HG03378 (cell line): Measurements from ENCODE around the gene PRKN.

Experiments used
- ATAC-seq: cut with Tn5 transposase; IDR thresholded peaks from one replicate; pipeline ENCODE4 v1.9.1; 2021; ENCODE audit warnings: mild to moderate bottlenecking, moderate library complexity; ENCODE audit not compliant: unreplicated experiment

PRKN gene

GRCh38 chr6:162622572-162622971 lies 105.0 kb downstream of the PRKN start:
- ATAC-seq: no peak

DNA sequence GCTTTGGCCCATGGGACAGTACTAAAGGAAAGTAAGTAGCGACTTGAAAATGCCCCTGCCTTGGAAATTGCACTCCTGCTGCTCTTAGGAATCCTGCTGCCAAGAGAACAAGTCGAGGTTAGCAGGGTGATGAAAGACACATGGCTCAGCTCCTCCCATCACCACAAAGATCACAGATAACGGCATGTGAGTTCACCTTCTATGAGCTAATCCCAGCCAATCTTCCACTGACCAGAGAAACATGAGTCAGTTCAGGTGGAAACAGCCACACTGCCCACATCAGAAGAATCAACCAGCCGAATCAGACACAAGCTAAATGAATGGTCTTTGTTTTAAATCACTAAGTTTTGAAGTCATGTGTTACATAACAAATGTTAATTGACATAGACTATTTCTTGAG lies 106.3 kb downstream of the PRKN start:
- peak; percentile 53 for ATAC-seq

DNA sequence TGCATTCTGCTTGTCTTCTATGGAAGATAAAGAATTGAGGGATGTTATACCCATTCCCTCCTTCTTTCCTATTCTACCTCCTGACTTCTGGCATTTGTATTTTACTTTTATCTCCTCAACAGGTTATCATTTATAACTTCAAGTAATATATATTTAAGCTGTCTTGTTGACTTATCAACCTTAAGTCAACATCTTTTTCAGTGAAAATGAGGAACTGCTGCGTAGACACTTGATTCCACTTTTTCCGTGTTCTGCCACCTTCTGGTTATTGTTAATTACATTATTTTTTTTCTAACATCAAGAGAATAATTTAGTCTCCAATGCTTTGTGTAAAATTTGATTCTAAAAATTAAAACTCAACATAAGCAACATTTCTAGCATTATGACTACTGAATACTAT lies 107.5 kb downstream of the PRKN start:
- ATAC-seq: no peak

- ATAC-seq: no peak
Observed at GRCh38 chr6:162618448-162619002, 109.0 kb downstream of the PRKN start.

- ATAC-seq: no peak
Observed at GRCh38 chr6:162615016-162615705, 112.4 kb downstream of the PRKN start.

DNA sequence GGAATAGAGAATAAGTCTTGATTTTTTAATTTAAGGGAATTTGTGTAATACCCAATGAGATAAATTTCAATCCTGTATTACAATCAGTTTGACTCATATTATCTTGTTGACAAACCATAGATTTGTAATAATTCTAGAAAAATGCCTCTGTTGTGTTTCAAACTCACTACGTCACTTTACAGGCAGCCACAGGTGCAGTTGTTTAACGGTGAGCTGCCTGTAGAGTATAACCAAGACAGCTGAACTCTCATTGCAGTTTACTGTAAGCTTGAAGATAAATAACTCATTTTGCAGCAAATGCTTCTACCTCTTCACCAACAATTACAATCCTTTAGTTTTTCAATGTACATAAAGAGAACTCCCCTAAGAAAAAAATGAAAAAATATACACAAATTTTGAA lies 114.3 kb downstream of the PRKN start:
- no peak for ATAC-seq

- ATAC-seq: no peak
Observed at GRCh38 chr6:162612613-162613012, 115.0 kb downstream of the PRKN start.

GRCh38 chr6:162610351-162610750 lies 117.2 kb downstream of the PRKN start:
- no peak for ATAC-seq

GRCh38 chr6:162605881-162606280 lies 121.7 kb downstream of the PRKN start:
- ATAC-seq: no peak

- no peak for ATAC-seq
Observed at GRCh38 chr6:162603231-162604015, 124.1 kb downstream of the PRKN start.

- no peak for ATAC-seq
Observed at GRCh38 chr6:162602759-162603158, 124.8 kb downstream of the PRKN start.

DNA sequence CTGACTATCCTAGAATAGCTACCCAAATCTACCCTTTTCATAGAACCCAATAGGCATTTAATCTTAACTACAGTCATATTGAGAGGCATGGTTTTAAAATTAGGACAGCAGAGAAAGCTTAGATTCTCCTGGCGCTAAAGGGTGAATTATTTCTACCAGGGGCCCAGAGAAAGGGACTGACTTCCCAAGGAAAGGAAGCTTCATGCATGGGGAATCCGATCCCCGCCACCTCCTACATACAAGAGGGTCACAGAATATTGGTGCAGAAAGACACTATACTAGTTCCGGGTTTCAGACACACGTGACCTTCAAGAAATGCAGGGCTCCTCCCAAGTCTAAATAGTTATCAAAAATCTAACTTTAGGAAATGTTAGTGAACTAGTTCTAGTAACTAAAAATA lies 130.9 kb downstream of the PRKN start:
- ATAC-seq: no peak

- ATAC-seq: no peak
Observed at GRCh38 chr6:162591517-162591916, 136.0 kb downstream of the PRKN start.

DNA sequence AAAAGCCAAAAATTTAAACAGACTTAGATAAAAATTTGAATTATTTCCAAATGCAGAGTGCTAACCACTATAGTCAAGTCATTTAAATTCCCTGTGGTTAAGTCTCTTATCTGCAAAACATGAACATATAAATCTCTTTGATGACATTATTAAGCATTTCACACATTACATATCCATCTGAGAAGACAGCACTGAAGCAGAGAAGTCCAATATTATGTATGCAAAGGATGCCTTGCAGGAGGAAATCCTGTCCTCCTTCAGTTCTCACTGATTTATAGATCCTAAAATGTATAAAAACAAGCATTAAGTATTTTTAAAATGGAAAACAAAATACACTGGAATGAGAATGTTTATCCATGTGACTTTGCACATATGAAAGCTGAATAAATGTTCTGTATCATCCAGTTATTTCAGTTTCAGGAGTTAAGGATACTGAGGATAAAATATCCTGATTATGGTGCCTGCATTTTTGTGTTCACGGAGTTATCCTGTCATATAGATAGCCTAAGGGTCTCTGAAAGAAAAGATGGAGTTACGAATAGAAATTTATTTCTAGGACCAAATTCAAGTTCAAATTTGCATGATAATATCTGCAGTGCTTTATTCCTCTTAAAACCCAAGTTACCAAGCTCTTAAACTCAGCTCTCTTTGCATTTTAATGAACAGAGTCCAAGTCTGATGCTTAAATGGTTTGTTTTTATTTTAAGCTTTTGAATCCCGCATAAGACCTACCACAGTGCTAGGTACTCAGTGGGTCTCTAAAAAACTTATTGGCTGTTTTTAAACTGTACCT lies 145.4 kb downstream of the PRKN start:
- no peak for ATAC-seq

DNA sequence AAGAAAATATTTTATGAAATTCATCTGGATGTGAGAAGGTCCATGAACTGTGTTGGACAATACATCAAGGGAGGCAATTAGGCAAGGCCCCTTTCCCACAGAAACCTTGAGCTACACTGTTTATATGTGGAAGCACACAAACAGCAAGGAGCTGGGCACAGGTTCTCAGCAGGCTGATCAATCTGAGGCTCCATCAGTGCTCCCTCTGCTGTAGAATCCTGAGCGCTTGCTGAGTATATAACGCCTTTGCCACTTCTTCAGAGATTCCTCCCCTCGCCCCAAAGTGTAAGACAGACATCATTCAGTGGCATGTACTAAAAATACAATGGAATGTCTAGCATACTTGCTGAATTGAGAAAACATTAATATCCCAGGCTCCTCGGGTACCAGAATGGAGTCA lies 146.9 kb downstream of the PRKN start:
- ATAC-seq: no peak

- ATAC-seq: no peak
Observed at GRCh38 chr6:162576016-162576415, 151.6 kb downstream of the PRKN start.

DNA sequence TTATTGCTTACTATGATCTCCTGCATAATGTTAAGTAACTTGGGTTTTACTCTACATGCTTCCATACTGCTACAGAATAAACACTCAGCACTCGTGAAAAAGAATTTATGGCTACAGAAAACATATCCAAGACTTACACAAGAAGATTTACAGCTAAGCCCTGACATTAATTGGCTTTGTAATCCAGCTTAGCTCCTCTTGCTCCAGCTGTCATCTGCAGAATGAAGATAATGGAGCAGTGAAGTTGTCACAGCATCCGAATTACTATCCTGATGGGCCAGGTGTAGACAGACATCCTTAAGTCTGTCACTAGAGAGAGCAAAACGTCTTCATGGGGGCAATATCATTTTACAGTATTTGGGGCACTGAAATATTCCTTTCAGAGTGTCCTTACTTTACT lies 155.3 kb downstream of the PRKN start:
- ATAC-seq: no peak

GRCh38 chr6:162568266-162568665 lies 159.3 kb downstream of the PRKN start:
- ATAC-seq: no peak

GRCh38 chr6:162562041-162562440 lies 165.5 kb downstream of the PRKN start:
- no peak for ATAC-seq

DNA sequence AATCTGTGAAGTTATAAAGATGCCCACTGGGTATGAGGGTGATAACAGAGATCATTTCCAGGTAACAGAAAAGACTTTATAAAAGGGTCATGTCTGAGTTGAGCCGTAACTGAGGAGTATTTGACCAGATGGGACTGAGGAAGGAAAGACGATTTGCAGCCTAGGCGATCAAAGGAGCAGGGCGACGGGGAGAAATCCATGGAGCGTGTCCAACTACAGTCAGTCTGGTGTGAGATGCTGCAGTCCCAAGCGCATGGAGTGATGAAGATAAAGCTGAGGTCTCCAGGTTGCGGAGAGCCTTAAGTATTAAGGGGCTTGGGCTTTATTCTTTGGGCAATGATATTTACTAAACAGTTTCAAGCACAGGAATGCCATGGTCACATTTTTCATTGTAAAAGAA lies 166.7 kb downstream of the PRKN start:
- ATAC-seq: no peak

GRCh38 chr6:162554531-162554930 lies 173.0 kb downstream of the PRKN start:
- ATAC-seq: no peak
